OCI-LY7 (cell line): Measurements from ENCODE around the gene ADPRHL1. TPM values are rescaled to one million over a fixed set of nuclear protein-coding genes. Genes with fewer than 3 reads are reported as not detected.

Source experiments
- BruUV-seq: library from RNA; stranded (reverse); fragments of 400-500 nt; replicated peaks from 2 replicates; lab custom pipeline; 2021; lab: Mats Ljungman, UMichigan
- CTCF ChIA-PET: fragments of 300-600 bp; sonication (Branson Sonifier 250); formaldehyde crosslinking; loops from one replicate; lab custom pipeline; 2022; ENCODE audit warnings: antibody characterized with exemption; ENCODE audit not compliant: unreplicated experiment; lab: Charles Lee
- POLR2A ChIA-PET: fragments of 300-600 bp; sonication (Branson Sonifier 250); formaldehyde crosslinking; loops from one replicate; lab custom pipeline; 2022; ENCODE audit warnings: antibody characterized with exemption; lab: Charles Lee
- DNase-seq: peaks from one replicate; pipeline ENCODE4 v3.0.0-alpha.2; 2015; ENCODE audit warnings: low spot score
- H2AFZ ChIP-seq: fragments of 200-600 bp; sonication (generic), shearing (Covaris generic); 2 replicates; pipeline ENCODE4 v1.6.1; 2014; ENCODE audit warnings: mild to moderate bottlenecking, antibody characterized with exemption, low read length, moderate library complexity
- H3K27ac ChIP-seq: fragments of 200-600 bp; sonication (generic); 2 replicates; pipeline ENCODE4 v1.5.1; 2014; ENCODE audit warnings: mixed run types, low read depth, mild to moderate bottlenecking, moderate library complexity, low read length, inconsistent platforms; ENCODE audit not compliant: poor library complexity, severe bottlenecking
- H3K36me3 ChIP-seq: fragments of 200-600 bp; sonication (generic); 2 replicates; pipeline ENCODE4 v1.6.1; 2014; ENCODE audit warnings: mild to moderate bottlenecking, antibody characterized with exemption, low read length, moderate library complexity, mixed read lengths; ENCODE audit not compliant: insufficient read depth
- H3K4me1 ChIP-seq: fragments of 200-600 bp; sonication (generic); 2 replicates; pipeline ENCODE4 v1.5.1; 2014; ENCODE audit warnings: mild to moderate bottlenecking, low read length; ENCODE audit not compliant: insufficient read depth, poor library complexity, severe bottlenecking
- H3K4me2 ChIP-seq: fragments of 200-600 bp; sonication (generic); 2 replicates; pipeline ENCODE4 v1.6.1; 2014; ENCODE audit warnings: mild to moderate bottlenecking, low read length
- H3K4me3 ChIP-seq: fragments of 200-600 bp; sonication (generic); 2 replicates; pipeline ENCODE4 v1.5.1; 2014; ENCODE audit warnings: mild to moderate bottlenecking, low read depth, low read length; ENCODE audit not compliant: poor library complexity, severe bottlenecking
- H3K79me2 ChIP-seq: fragments of 200-600 bp; sonication (generic); 2 replicates; pipeline ENCODE4 v1.6.1; 2016; ENCODE audit warnings: low read depth, mild to moderate bottlenecking, low read length, moderate library complexity, mixed read lengths; ENCODE audit not compliant: insufficient read depth
- H3K9me2 ChIP-seq: fragments of 200-600 bp; sonication (generic); 2 replicates; pipeline ENCODE4 v1.6.1; 2016; ENCODE audit warnings: mild to moderate bottlenecking, low read length, mixed read lengths; ENCODE audit not compliant: insufficient read depth
- H3K9me3 ChIP-seq: fragments of 200-600 bp; sonication (generic); 2 replicates; pipeline ENCODE4 v1.6.1; 2014; ENCODE audit warnings: mild to moderate bottlenecking, mixed run types, low read length, mixed read lengths
- H4K20me1 ChIP-seq: fragments of 200-600 bp; sonication (generic); 2 replicates; pipeline ENCODE4 v1.6.1; 2014; ENCODE audit warnings: mild to moderate bottlenecking, antibody characterized with exemption, low read length, moderate library complexity, mixed read lengths; ENCODE audit not compliant: insufficient read depth
- EZH2phosphoT487 ChIP-seq: fragments of 200-600 bp; sonication (generic); IDR thresholded peaks from 2 replicates; pipeline ENCODE4 v1.6.1; 2018; ENCODE audit warnings: low read depth, borderline replicate concordance, mild to moderate bottlenecking, mixed run types, antibody characterized with exemption, low read length, moderate library complexity, mixed read lengths
- intact Hi-C: fragments of 100-400 bp; cut with micrococcal nuclease; formaldehyde crosslinking; loops from one replicate; pipeline ENCODE4 v1.10.0; 2022; ENCODE audit not compliant: unreplicated experiment
- total RNA-seq, 2 experiments: library from RNA; depleted of rRNA in 1 of 2; stranded (reverse); fragments of >200 nt in 1 of 2; shearing (Covaris generic) in 1 of 2; gene quantifications; 2 replicates each; pipeline ENCODE4 v1.2.3, GENCODE V29; 2014 to 2022
- TF ChIP-seq, protein P1 (sequence below): fragments of 200-600 bp; sonication (generic); conservative IDR thresholded peaks from 2 replicates; pipeline ENCODE4 v1.5.1; 2014; ENCODE audit warnings: mild to moderate bottlenecking, antibody characterized with exemption, low read length, moderate library complexity, mixed read lengths

The ADPRHL1 gene
- total RNA-seq, 2 experiments from 2014 or later = 2.5 to 6.2 TPM

DNA sequence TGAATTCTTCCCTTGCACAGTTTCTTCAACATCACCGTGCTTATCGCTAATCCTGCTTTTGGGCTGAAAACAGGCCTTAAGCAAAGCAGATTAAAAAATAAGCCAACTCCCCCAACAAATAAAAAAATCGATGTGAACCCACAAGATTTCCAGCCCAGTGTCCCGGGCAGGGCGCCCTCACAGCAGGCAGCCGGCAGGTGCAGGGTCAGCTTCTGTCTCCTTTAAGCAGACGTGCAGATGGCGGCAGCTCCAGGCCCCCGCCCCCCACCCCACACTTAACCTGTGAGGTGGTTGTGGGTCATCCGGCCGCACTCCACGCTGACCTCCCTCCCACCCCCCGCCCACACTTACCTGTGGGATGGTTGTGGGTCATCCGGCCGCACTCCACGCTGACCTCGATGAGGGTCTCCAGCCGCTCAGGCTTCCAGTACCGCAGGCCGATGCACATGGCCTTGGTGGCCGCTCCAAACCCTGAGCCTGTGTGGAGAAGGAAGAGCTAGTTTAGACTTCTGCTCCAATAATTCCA, 19.8 kb downstream of the ADPRHL1 start:
- Histone ChIP-seq H3K9me3 (no peaks in the 10 kb centered on the region), H3K36me3 (no peaks in the 10 kb centered on the region), H3K27ac (peak overlapping the region; percentile 53), H3K9me2 (no peaks in the 10 kb centered on the region), H3K4me1 (peaks cover 27% of the 10 kb centered on the region), H2AFZ (peak overlapping the region; percentile 65; the same call in 1 of the 2 replicates), H4K20me1 (no peaks in the 10 kb centered on the region), H3K79me2 (no peaks in the 10 kb centered on the region), H3K4me2 (peak overlapping the region; percentile 42), H3K4me3 (no peak overlapping the region)
- intact Hi-C loops = no loop called here
- CTCF ChIA-PET = no interaction called here
- TF ChIP-seq, protein P1, sequence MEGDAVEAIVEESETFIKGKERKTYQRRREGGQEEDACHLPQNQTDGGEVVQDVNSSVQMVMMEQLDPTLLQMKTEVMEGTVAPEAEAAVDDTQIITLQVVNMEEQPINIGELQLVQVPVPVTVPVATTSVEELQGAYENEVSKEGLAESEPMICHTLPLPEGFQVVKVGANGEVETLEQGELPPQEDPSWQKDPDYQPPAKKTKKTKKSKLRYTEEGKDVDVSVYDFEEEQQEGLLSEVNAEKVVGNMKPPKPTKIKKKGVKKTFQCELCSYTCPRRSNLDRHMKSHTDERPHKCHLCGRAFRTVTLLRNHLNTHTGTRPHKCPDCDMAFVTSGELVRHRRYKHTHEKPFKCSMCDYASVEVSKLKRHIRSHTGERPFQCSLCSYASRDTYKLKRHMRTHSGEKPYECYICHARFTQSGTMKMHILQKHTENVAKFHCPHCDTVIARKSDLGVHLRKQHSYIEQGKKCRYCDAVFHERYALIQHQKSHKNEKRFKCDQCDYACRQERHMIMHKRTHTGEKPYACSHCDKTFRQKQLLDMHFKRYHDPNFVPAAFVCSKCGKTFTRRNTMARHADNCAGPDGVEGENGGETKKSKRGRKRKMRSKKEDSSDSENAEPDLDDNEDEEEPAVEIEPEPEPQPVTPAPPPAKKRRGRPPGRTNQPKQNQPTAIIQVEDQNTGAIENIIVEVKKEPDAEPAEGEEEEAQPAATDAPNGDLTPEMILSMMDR = no peak
- no peak for TF ChIP-seq EZH2phosphoT487
- POLR2A ChIA-PET = no interaction called here
- BruUV-seq = no TSS peak
- peak; percentile 9 for DNase-seq

DNA sequence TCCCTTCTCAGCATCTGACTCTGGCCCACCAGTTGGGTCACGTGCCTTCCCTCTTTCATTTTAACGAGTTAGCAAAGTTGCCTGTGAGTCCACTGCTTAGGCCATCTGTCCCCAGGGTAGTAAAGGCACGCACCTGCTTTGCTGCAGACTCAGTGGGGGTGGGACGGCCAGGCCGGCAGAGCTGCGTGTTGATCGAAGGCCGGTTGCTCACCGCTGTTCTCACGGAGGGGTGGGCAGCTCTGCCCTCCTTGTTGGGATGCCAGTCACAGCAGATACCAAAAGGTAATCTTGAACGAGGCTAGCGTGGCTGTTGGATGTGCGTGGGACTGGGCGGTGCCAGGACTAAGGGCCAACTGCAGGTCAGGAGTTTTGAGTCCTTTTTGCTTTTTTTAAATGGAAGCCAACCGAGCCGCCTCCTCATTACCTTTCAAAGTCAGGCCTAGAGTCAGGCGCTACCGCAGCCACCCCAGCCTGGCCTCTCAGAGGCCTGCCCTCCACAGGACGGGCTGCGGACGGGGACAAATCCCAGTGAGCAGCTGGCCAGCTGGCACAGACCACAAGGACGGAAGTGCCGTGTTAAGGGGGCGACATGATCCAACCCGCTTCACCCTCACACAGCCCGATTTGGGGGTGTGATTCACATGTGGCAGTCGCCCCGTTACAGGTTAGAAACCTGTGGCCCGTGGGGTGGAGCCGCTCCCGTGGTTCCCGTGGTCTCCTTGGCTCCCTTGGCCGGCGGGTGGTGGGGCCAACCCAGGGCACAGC, 20.6 kb downstream of the ADPRHL1 start:
- intact Hi-C loops = no loop called here
- H3K27ac ChIP-seq = peak overlapping the region; percentile 53
- no TSS peak for BruUV-seq
- peak overlapping the region; percentile 42 for H3K4me2 ChIP-seq
- peaks cover 27% of the 10 kb centered on the region for H3K4me1 ChIP-seq
- H3K4me3 ChIP-seq = peak overlapping the region; percentile 0
- H2AFZ ChIP-seq = peak overlapping the region; percentile 82; the same call in 1 of the 2 replicates
- H4K20me1 ChIP-seq = no peaks in the 10 kb centered on the region
- H3K79me2 ChIP-seq = no peaks in the 10 kb centered on the region
- CTCF ChIA-PET = no interaction called here
- no peaks in the 10 kb centered on the region for H3K36me3 ChIP-seq
- DNase-seq = peak; percentile 26
- no peaks in the 10 kb centered on the region for H3K9me3 ChIP-seq
- TF ChIP-seq, protein P1 = no peak
- TF ChIP-seq EZH2phosphoT487 = no peak
- no peaks in the 10 kb centered on the region for H3K9me2 ChIP-seq
- POLR2A ChIA-PET = interaction anchor here (0.9 to 1.3 kb wide), 2 partner anchors 8 to 12 kb away, joined by 3 read pairs; no protein-coding TSS in a partner anchor

DNA sequence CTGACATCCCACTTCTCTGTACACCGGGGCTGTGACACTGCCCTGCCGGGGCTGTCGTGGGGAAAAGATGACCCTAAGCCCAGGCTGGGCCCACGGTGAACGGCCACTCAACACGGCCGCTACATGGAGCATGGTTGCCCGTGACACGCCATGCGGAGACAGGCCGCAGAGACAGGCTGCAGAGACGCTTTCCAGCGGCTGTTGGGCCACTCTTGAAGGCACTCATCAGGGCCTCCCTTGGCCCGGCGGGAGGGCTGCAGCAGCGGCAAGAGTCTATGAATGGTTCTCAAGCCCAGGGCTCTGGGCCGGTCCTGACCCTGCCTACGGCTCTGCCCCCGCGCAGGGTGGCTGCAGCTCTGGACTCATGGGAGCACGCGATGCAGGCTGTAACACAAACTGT, 22.1 kb downstream of the ADPRHL1 start:
- no peak for TF ChIP-seq EZH2phosphoT487

More for the DNA sequence above, 22.1 kb downstream of the ADPRHL1 start:
- H4K20me1 ChIP-seq = no peaks in the 10 kb centered on the region
- ChIA-PET CTCF (no interaction called here), POLR2A (interaction anchor here (1.3 kb wide), 1 partner anchor 9 kb away, joined by 3 read pairs; no protein-coding TSS in a partner anchor)
- no TSS peak for BruUV-seq
- peaks cover 27% of the 10 kb centered on the region for H3K4me1 ChIP-seq
- intact Hi-C loops = no loop called here
- no peak overlapping the region for H2AFZ ChIP-seq
- no peak for DNase-seq
- H3K79me2 ChIP-seq = no peaks in the 10 kb centered on the region
- H3K36me3 ChIP-seq = no peaks in the 10 kb centered on the region
- H3K4me2 ChIP-seq = no peak overlapping the region
- H3K4me3 ChIP-seq = no peak overlapping the region
- no peaks in the 10 kb centered on the region for H3K9me2 ChIP-seq
- peak overlapping the region; percentile 53 for H3K27ac ChIP-seq
- no peaks in the 10 kb centered on the region for H3K9me3 ChIP-seq
